PFSK-1 (cell line): ENCODE measurements around the gene TAS2R41.

Experiments
- POLR2AphosphoS5 ChIP-seq: IDR thresholded peaks from 2 replicates; pipeline ENCODE4 v1.6.1; 2012; ENCODE audit warnings: low read depth, mild to moderate bottlenecking, control low read depth, low read length, moderate library complexity
- REST ChIP-seq, 2 experiments: IDR thresholded peaks; 2 replicates each; pipeline versions ENCODE4 v1.6.1 to v1.8.0; 2011 to 2012; ENCODE audit warnings: low read depth in 2 of 2, low read length in 2 of 2, control low read depth in 1 of 2, inconsistent platforms in 1 of 2, mild to moderate bottlenecking in 1 of 2, moderate library complexity in 1 of 2; ENCODE audit not compliant: insufficient read depth in 1 of 2
- TAF1 ChIP-seq: IDR thresholded peaks from 2 replicates; pipeline ENCODE4 v1.6.1; 2012; ENCODE audit warnings: low read length, control low read depth, borderline replicate concordance; ENCODE audit not compliant: insufficient read depth

DNA sequence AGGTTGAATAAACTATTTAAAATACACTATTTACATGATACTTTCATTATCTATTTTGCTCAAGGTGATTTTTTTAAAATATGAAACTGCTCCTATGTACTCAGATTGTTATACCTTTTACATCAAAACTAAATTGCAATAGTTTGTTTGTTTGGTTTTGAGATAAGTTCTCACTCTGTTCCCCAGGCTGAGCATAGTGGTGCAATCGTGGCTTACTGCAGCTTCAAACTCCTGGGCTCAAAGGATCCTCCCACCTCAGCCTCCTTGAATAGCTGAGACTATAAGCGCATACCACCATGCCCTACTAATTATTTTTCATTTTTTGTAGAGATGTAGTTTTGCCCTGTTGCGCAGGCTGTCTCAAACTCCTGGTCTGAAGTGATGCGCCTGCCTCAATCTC lies 21.7 kb upstream of the TAS2R41 start:
- TF ChIP-seq REST (IDR thresholded peaks at IDR 0.05; ENCODE audit: insufficient read depth in 1 of 2, low read depth in 2 of 2, low read length in 2 of 2), result no peak
- no peak for TF ChIP-seq POLR2AphosphoS5
- TF ChIP-seq TAF1, result no peak
